ENCODE measurements around the gene NUP107. TPM values are rescaled to one million over a fixed set of nuclear protein-coding genes. Genes with fewer than 3 reads are reported as not detected.

NUP107 gene
- total RNA-seq, 1 donor from 2014 or later = 80.7 TPM

- DNase-seq (ENCODE audit: low spot score, unreplicated experiment) = no peak
- no peaks in the 10 kb centered on the region for H3K4me1 Mint-ChIP-seq (ENCODE audit: low read depth)
- H3K27ac Mint-ChIP-seq = no peak overlapping the region
- H3K27me3 Mint-ChIP-seq = no peaks in the 10 kb centered on the region
- H3K4me3 Mint-ChIP-seq (ENCODE audit: low read depth) = no peak overlapping the region
- no peak for TF ChIP-seq CTCF (IDR thresholded peaks at IDR 0.05; ENCODE audit: unreplicated experiment)
- H3K9me3 Mint-ChIP-seq (ENCODE audit: low read depth) = no peaks in the 10 kb centered on the region
- H3K36me3 Mint-ChIP-seq (ENCODE audit: insufficient read depth) = peaks cover 2% of the 10 kb centered on the region
Observed at GRCh38 chr12:68771223-68771925, 84.6 kb downstream of the NUP107 start.

- Mint-ChIP-seq H3K4me3 (ENCODE audit: low read depth) (no peak overlapping the region), H3K4me1 (ENCODE audit: low read depth) (no peaks in the 10 kb centered on the region), H3K9me3 (ENCODE audit: low read depth) (no peaks in the 10 kb centered on the region), H3K27ac (no peak overlapping the region), H3K27me3 (no peaks in the 10 kb centered on the region), H3K36me3 (ENCODE audit: insufficient read depth) (no peaks in the 10 kb centered on the region)
- TF ChIP-seq CTCF (IDR thresholded peaks at IDR 0.05; ENCODE audit: unreplicated experiment) = no peak
- DNase-seq (ENCODE audit: low spot score, unreplicated experiment) = no peak
Observed at GRCh38 chr12:68772714-68773113, 85.9 kb downstream of the NUP107 start.

- H3K36me3 Mint-ChIP-seq (ENCODE audit: insufficient read depth) = no peaks in the 10 kb centered on the region
- no peak overlapping the region for H3K4me3 Mint-ChIP-seq (ENCODE audit: low read depth)
- no peak for DNase-seq (ENCODE audit: low spot score, unreplicated experiment)
- no peak for TF ChIP-seq CTCF (IDR thresholded peaks at IDR 0.05; ENCODE audit: unreplicated experiment)
- no peaks in the 10 kb centered on the region for H3K4me1 Mint-ChIP-seq (ENCODE audit: low read depth)
- no peaks in the 10 kb centered on the region for H3K27me3 Mint-ChIP-seq
- no peaks in the 10 kb centered on the region for H3K9me3 Mint-ChIP-seq (ENCODE audit: low read depth)
- H3K27ac Mint-ChIP-seq = no peak overlapping the region
Observed at GRCh38 chr12:68773582-68773981, 86.8 kb downstream of the NUP107 start.

GRCh38 chr12:68775121-68775630, 88.4 kb downstream of the NUP107 start:
- no peak overlapping the region for H3K4me3 Mint-ChIP-seq (ENCODE audit: low read depth)
- no peak for TF ChIP-seq CTCF (IDR thresholded peaks at IDR 0.05; ENCODE audit: unreplicated experiment)
- no peaks in the 10 kb centered on the region for H3K36me3 Mint-ChIP-seq (ENCODE audit: insufficient read depth)
- no peak for DNase-seq (ENCODE audit: low spot score, unreplicated experiment)
- no peaks in the 10 kb centered on the region for H3K27me3 Mint-ChIP-seq
- H3K27ac Mint-ChIP-seq = no peak overlapping the region
- no peaks in the 10 kb centered on the region for H3K4me1 Mint-ChIP-seq (ENCODE audit: low read depth)
- H3K9me3 Mint-ChIP-seq (ENCODE audit: low read depth) = no peaks in the 10 kb centered on the region

GRCh38 chr12:68776976-68777610, 90.3 kb downstream of the NUP107 start:
- H3K4me1 Mint-ChIP-seq (ENCODE audit: low read depth) = no peaks in the 10 kb centered on the region

More at GRCh38 chr12:68776976-68777610, 90.3 kb downstream of the NUP107 start:
- Mint-ChIP-seq H3K4me3 (ENCODE audit: low read depth) (no peak overlapping the region), H3K27ac (no peak overlapping the region), H3K9me3 (ENCODE audit: low read depth) (no peaks in the 10 kb centered on the region), H3K27me3 (no peaks in the 10 kb centered on the region), H3K36me3 (ENCODE audit: insufficient read depth) (no peaks in the 10 kb centered on the region)
- no peak for DNase-seq (ENCODE audit: low spot score, unreplicated experiment)
- TF ChIP-seq CTCF (IDR thresholded peaks at IDR 0.05; ENCODE audit: unreplicated experiment) = no peak
